ENCODE measurements around the gene ZNF791. TPM values are rescaled to one million over a fixed set of nuclear protein-coding genes. Genes with fewer than 3 reads are reported as not detected.

The ZNF791 gene
- total and polyA plus RNA-seq, 2 of the 13 experiments (the other 11 are each of a cell fraction or from before 2014, with no cell fraction given), result 12.8 to 17.4 TPM

DNA sequence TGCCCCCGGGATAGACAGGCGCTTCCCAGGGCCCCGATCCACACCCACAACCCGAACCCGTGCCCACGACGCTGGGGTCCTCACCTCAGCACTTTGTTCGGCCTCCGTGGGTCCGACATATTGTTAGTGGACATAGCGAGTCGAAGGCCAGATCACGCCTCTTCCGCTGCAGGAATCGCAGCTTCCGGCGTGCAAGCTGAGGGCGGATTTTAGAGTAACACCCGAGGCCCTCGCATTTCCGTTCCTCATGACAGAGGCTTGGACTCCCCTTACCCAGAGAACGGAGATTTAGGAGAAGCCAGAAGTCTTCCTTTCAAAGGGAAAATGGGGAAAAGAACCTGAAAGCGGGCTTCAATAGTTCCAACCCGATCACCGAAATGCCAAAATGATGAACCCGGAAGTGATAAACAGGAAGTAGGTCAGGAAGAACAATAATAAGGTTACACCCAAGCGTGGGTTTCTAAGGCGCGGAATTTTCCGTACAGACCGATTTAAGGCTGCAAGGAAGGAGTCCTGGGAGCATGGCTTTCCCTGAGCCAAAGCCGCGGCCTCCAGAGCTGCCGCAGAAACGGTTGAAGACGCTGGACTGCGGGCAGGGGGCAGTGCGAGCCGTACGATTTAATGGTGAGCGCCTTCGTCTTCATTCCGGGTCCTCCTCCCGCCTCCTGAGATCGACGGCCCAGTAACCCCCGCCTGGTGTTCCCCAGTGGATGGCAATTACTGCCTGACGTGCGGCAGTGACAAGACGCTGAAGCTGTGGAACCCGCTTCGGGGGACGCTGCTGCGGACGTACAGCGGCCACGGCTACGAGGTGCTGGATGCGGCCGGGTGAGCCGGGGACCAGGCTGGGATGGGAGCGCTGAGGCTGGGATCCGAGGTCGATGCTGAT is 58.8 kb downstream of the ZNF791 start (continued):
- TF ChIP-seq, protein P1, sequence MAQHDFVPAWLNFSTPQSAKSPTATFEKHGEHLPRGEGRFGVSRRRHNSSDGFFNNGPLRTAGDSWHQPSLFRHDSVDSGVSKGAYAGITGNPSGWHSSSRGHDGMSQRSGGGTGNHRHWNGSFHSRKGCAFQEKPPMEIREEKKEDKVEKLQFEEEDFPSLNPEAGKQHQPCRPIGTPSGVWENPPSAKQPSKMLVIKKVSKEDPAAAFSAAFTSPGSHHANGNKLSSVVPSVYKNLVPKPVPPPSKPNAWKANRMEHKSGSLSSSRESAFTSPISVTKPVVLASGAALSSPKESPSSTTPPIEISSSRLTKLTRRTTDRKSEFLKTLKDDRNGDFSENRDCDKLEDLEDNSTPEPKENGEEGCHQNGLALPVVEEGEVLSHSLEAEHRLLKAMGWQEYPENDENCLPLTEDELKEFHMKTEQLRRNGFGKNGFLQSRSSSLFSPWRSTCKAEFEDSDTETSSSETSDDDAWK (CRISPR knock-in tag; IDR thresholded peaks at IDR 0.05), result no peak
- TF ChIP-seq RARA (CRISPR knock-in tag; IDR thresholded peaks at IDR 0.05) (no peak), ZBTB42 (CRISPR knock-in tag; IDR thresholded peaks at IDR 0.05) (no peak), TCF12 (IDR thresholded peaks at IDR 0.05) (no peak), TCF12 (CRISPR knock-in tag; IDR thresholded peaks at IDR 0.05) (no peak), ZNF614 (CRISPR knock-in tag; IDR thresholded peaks at IDR 0.05; ENCODE audit: borderline replicate concordance) (no peak; the same call in 1 of the 2 replicates), NFYC (CRISPR knock-in tag; IDR thresholded peaks at IDR 0.05) (peak; percentile 37), ZNF766 (CRISPR knock-in tag; IDR thresholded peaks at IDR 0.05; ENCODE audit: borderline replicate concordance) (no peak; the same call in 1 of the 2 replicates), CAMTA2 (CRISPR knock-in tag; IDR thresholded peaks at IDR 0.05; ENCODE audit: borderline replicate concordance) (no peak), RFX3 (CRISPR knock-in tag; IDR thresholded peaks at IDR 0.05) (no peak), GATAD1 (CRISPR knock-in tag; IDR thresholded peaks at IDR 0.05) (peak; percentile 97), CEBPB (IDR thresholded peaks at IDR 0.05; ENCODE audit: borderline replicate concordance, low read depth, low read length) (no peak), BCL6 (CRISPR knock-in tag; IDR thresholded peaks at IDR 0.05) (0 out of 2 replicates have a peak, but pooled peaks have one; percentile 11), MAFF (IDR thresholded peaks at IDR 0.05; ENCODE audit: low read depth, low read length) (no peak), ZNF878 (CRISPR knock-in tag; IDR thresholded peaks at IDR 0.05) (no peak)
- TF ChIP-seq, protein P2, sequence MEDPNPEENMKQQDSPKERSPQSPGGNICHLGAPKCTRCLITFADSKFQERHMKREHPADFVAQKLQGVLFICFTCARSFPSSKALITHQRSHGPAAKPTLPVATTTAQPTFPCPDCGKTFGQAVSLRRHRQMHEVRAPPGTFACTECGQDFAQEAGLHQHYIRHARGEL (CRISPR knock-in tag; IDR thresholded peaks at IDR 0.05), result 0 out of 2 replicates have a peak, but pooled peaks have one; percentile 44
- TF ChIP-seq, protein P3, sequence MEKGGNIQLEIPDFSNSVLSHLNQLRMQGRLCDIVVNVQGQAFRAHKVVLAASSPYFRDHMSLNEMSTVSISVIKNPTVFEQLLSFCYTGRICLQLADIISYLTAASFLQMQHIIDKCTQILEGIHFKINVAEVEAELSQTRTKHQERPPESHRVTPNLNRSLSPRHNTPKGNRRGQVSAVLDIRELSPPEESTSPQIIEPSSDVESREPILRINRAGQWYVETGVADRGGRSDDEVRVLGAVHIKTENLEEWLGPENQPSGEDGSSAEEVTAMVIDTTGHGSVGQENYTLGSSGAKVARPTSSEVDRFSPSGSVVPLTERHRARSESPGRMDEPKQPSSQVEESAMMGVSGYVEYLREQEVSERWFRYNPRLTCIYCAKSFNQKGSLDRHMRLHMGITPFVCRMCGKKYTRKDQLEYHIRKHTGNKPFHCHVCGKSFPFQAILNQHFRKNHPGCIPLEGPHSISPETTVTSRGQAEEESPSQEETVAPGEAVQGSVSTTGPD (CRISPR knock-in tag; IDR thresholded peaks at IDR 0.05), result 0 out of 2 replicates have a peak, but pooled peaks have one; percentile 22
- TF ChIP-seq, protein P4, sequence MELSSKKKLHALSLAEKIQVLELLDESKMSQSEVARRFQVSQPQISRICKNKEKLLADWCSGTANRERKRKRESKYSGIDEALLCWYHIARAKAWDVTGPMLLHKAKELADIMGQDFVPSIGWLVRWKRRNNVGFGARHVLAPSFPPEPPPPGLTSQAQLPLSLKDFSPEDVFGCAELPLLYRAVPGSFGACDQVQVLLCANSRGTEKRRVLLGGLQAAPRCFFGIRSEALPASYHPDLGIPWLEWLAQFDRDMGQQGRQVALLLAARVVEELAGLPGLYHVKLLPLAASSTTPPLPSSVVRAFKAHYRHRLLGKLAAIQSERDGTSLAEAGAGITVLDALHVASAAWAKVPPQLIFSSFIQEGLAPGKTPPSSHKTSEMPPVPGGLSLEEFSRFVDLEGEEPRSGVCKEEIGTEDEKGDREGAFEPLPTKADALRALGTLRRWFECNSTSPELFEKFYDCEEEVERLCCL (CRISPR knock-in tag; IDR thresholded peaks at IDR 0.05; ENCODE audit: borderline replicate concordance), result no peak
- TF ChIP-seq, protein P5, sequence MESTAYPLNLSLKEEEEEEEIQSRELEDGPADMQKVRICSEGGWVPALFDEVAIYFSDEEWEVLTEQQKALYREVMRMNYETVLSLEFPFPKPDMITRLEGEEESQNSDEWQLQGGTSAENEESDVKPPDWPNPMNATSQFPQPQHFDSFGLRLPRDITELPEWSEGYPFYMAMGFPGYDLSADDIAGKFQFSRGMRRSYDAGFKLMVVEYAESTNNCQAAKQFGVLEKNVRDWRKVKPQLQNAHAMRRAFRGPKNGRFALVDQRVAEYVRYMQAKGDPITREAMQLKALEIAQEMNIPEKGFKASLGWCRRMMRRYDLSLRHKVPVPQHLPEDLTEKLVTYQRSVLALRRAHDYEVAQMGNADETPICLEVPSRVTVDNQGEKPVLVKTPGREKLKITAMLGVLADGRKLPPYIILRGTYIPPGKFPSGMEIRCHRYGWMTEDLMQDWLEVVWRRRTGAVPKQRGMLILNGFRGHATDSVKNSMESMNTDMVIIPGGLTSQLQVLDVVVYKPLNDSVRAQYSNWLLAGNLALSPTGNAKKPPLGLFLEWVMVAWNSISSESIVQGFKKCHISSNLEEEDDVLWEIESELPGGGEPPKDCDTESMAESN (CRISPR knock-in tag; conservative IDR thresholded peaks at IDR 0.05), result no peak
- TF ChIP-seq, protein P6, sequence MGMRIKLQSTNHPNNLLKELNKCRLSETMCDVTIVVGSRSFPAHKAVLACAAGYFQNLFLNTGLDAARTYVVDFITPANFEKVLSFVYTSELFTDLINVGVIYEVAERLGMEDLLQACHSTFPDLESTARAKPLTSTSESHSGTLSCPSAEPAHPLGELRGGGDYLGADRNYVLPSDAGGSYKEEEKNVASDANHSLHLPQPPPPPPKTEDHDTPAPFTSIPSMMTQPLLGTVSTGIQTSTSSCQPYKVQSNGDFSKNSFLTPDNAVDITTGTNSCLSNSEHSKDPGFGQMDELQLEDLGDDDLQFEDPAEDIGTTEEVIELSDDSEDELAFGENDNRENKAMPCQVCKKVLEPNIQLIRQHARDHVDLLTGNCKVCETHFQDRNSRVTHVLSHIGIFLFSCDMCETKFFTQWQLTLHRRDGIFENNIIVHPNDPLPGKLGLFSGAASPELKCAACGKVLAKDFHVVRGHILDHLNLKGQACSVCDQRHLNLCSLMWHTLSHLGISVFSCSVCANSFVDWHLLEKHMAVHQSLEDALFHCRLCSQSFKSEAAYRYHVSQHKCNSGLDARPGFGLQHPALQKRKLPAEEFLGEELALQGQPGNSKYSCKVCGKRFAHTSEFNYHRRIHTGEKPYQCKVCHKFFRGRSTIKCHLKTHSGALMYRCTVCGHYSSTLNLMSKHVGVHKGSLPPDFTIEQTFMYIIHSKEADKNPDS (CRISPR knock-in tag; IDR thresholded peaks at IDR 0.05), result 0 out of 2 replicates have a peak, but pooled peaks have one; percentile 30
